Measurements from ENCODE around the gene TARS2. TPM values are rescaled to one million over a fixed set of nuclear protein-coding genes. Genes with fewer than 3 reads are reported as not detected.

Gene TARS2
- total RNA-seq, 1 experiment from 2014 or later = 42.9 TPM

- DNase-seq (ENCODE audit: low spot score) = no peak
- TF ChIP-seq GABPB1 (CRISPR knock-in tag; IDR thresholded peaks at IDR 0.05) (peak; percentile 48), E2F5 (CRISPR knock-in tag; IDR thresholded peaks at IDR 0.05) (no peak)
- no peak overlapping the region; the same call in 1 of the 2 replicates for H3K27ac Mint-ChIP-seq
Measured at GRCh38 chr1:150473659-150474058, 13.6 kb upstream of the TARS2 start.

GRCh38 chr1:150474869-150475268, 12.3 kb upstream of the TARS2 start:
- ATAC-seq = no peak
- ChIA-PET CTCF (interaction anchor here (1.0 kb wide), 1 partner anchor 41 kb away, joined by 3 read pairs; the partner anchor contains the start of gene FALEC), POLR2A (no interaction called here)
- H3K36me3 Mint-ChIP-seq = peaks cover 29% of the 10 kb centered on the region
- H3K4me1 Mint-ChIP-seq = peaks cover 11% of the 10 kb centered on the region
- H3K9me3 Mint-ChIP-seq = no peaks in the 10 kb centered on the region
- no peak overlapping the region for H3K4me3 Mint-ChIP-seq
- H3K27ac Mint-ChIP-seq = no peak overlapping the region
- peaks cover 11% of the 10 kb centered on the region; the same call in 1 of the 2 replicates for H3K27me3 Mint-ChIP-seq (ENCODE audit: low read depth)
- DNase-seq (ENCODE audit: low spot score) = no peak
- no peak for TF ChIP-seq JAZF1 (CRISPR knock-in tag; IDR thresholded peaks at IDR 0.05)
- no peak for TF ChIP-seq EMX1 (CRISPR knock-in tag; IDR thresholded peaks at IDR 0.05)
- no peak for TF ChIP-seq AR (CRISPR knock-in tag; IDR thresholded peaks at IDR 0.05)
- TF ChIP-seq ZBTB21 (CRISPR knock-in tag; IDR thresholded peaks at IDR 0.05; ENCODE audit: borderline replicate concordance) = no peak
- no peak for TF ChIP-seq E2F5 (CRISPR knock-in tag; IDR thresholded peaks at IDR 0.05)

More at GRCh38 chr1:150473659-150474058, 13.6 kb upstream of the TARS2 start:
- ATAC-seq = no peak
- H3K4me1 Mint-ChIP-seq = peaks cover 11% of the 10 kb centered on the region
- no peaks in the 10 kb centered on the region for H3K9me3 Mint-ChIP-seq
- ChIA-PET POLR2A (no interaction called here), CTCF (no interaction called here)
- peaks cover 31% of the 10 kb centered on the region for H3K36me3 Mint-ChIP-seq
- peaks cover 5% of the 10 kb centered on the region; the same call in 1 of the 2 replicates for H3K27me3 Mint-ChIP-seq (ENCODE audit: low read depth)
- no peak overlapping the region for H3K4me3 Mint-ChIP-seq

DNA sequence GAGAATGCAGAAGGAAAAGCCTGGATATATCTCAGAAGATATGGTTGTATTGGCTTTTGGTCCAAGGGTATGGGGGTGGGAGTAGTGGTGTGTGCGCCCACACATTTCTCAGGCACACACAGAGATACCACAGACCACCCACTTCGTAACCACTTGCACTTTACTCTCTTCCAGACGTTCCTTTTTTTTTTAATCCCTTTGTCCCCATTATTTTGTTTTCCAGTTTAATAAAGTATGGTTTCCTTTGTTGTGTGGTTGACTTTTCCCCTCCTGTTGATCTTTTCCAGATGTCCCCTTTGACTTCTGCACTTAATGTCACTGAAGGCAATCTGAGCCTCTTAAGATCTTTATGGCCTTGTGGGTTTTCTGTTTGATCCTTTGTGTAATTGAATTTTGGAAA, 10.5 kb upstream of the TARS2 start:
- CTCF ChIA-PET = interaction anchor here (0.6 to 0.9 kb wide), 2 partner anchors 87 to 221 kb away, joined by 3 read pairs; no protein-coding TSS in a partner anchor
- ATAC-seq = no peak
- POLR2A ChIA-PET = no interaction called here
- DNase-seq (ENCODE audit: low spot score) = no peak
- no peak overlapping the region for H3K4me3 Mint-ChIP-seq
- no peaks in the 10 kb centered on the region for H3K9me3 Mint-ChIP-seq
- TF ChIP-seq MXD4 (CRISPR knock-in tag; IDR thresholded peaks at IDR 0.05; ENCODE audit: borderline replicate concordance) (no peak), ATF1 (CRISPR knock-in tag; IDR thresholded peaks at IDR 0.05) (no peak)
- H3K27me3 Mint-ChIP-seq (ENCODE audit: low read depth) = peaks cover 11% of the 10 kb centered on the region; the same call in 1 of the 2 replicates
- peaks cover 8% of the 10 kb centered on the region for H3K4me1 Mint-ChIP-seq
- no peak overlapping the region for H3K27ac Mint-ChIP-seq
- H3K36me3 Mint-ChIP-seq = peaks cover 10% of the 10 kb centered on the region

GRCh38 chr1:150477320-150477719, 9.9 kb upstream of the TARS2 start:
- DNase-seq (ENCODE audit: low spot score) = no peak
- POLR2A ChIA-PET = no interaction called here
- CTCF ChIA-PET = no interaction called here
- H3K27ac Mint-ChIP-seq = no peak overlapping the region
- no peak overlapping the region for H3K4me3 Mint-ChIP-seq
- H3K36me3 Mint-ChIP-seq = peaks cover 4% of the 10 kb centered on the region
- no peaks in the 10 kb centered on the region for H3K9me3 Mint-ChIP-seq
- H3K27me3 Mint-ChIP-seq (ENCODE audit: low read depth) = peaks cover 11% of the 10 kb centered on the region; the same call in 1 of the 2 replicates
- peaks cover 3% of the 10 kb centered on the region for H3K4me1 Mint-ChIP-seq
- no peak for ATAC-seq
- no peak for TF ChIP-seq ZNF219 (CRISPR knock-in tag; IDR thresholded peaks at IDR 0.05; ENCODE audit: borderline replicate concordance)
- no peak for TF ChIP-seq CBFB (CRISPR knock-in tag; IDR thresholded peaks at IDR 0.05; ENCODE audit: low read depth)
- no peak for TF ChIP-seq NFATC4 (CRISPR knock-in tag; IDR thresholded peaks at IDR 0.05)
- TF ChIP-seq EMX1 (CRISPR knock-in tag; IDR thresholded peaks at IDR 0.05) = no peak
- TF ChIP-seq ZNF425 (CRISPR knock-in tag; conservative IDR thresholded peaks at IDR 0.05) = no peak
- TF ChIP-seq SMAD4 (CRISPR knock-in tag; IDR thresholded peaks at IDR 0.05) = no peak
- no peak for TF ChIP-seq GRHL2 (CRISPR knock-in tag; IDR thresholded peaks at IDR 0.05; ENCODE audit: insufficient replicate concordance, severe bottlenecking)
- TF ChIP-seq ZBTB21 (CRISPR knock-in tag; IDR thresholded peaks at IDR 0.05; ENCODE audit: borderline replicate concordance) = no peak
- no peak for TF ChIP-seq NR1H2 (CRISPR knock-in tag; IDR thresholded peaks at IDR 0.05)
- no peak for TF ChIP-seq IRF2 (CRISPR knock-in tag; IDR thresholded peaks at IDR 0.05; ENCODE audit: borderline replicate concordance, low read depth)
- no peak for TF ChIP-seq GABPB1 (CRISPR knock-in tag; IDR thresholded peaks at IDR 0.05)
- no peak for TF ChIP-seq ERG (CRISPR knock-in tag; IDR thresholded peaks at IDR 0.05)
- TF ChIP-seq ZNF138 (CRISPR knock-in tag; conservative IDR thresholded peaks at IDR 0.05) = no peak
- TF ChIP-seq, protein P1, sequence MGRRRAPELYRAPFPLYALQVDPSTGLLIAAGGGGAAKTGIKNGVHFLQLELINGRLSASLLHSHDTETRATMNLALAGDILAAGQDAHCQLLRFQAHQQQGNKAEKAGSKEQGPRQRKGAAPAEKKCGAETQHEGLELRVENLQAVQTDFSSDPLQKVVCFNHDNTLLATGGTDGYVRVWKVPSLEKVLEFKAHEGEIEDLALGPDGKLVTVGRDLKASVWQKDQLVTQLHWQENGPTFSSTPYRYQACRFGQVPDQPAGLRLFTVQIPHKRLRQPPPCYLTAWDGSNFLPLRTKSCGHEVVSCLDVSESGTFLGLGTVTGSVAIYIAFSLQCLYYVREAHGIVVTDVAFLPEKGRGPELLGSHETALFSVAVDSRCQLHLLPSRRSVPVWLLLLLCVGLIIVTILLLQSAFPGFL (CRISPR knock-in tag; IDR thresholded peaks at IDR 0.05; ENCODE audit: borderline replicate concordance) = no peak
- no peak for TF ChIP-seq CREM (CRISPR knock-in tag; IDR thresholded peaks at IDR 0.05)

Data from WTC11 (cell line).